Stimulated activated CD4-positive, alpha-beta T cell treated with anti-CD3 and anti-CD28 coated beads, Interleukin-2, amount 100 ng/mL, for 4 hours (primary cell): ENCODE data around the gene KIR3DL1.
"Not testable (repeated sequence)": the region's sequence is repeated elsewhere in the genome, so short reads cannot be mapped to it uniquely, and the experiment has no call there.

Source experiments
- DNase-seq: peaks from one replicate; pipeline ENCODE4 v3.0.0-alpha.2; 2020; ENCODE audit warnings: low read depth

KIR3DL1 gene

GRCh38 chr19:54817670-54818536, 1.6 kb downstream of the KIR3DL1 start:
- DNase-seq, result no peak

- DNase-seq, result not testable (repeated sequence)
Observed at GRCh38 chr19:54824416-54824815, 8.1 kb downstream of the KIR3DL1 start.

GRCh38 chr19:54825326-54825725, 9.1 kb downstream of the KIR3DL1 start:
- DNase-seq, result not testable (repeated sequence)

- not testable (repeated sequence) for DNase-seq
Observed at GRCh38 chr19:54828064-54828463, 11.8 kb downstream of the KIR3DL1 start.

- DNase-seq, result not testable (repeated sequence)
Observed at GRCh38 chr19:54832496-54832895, 16.2 kb downstream of the KIR3DL1 start, which contains the start of gene KIR2DS4. TSS of gene KIR2DS4 (plus strand) at chr19:54832676.

GRCh38 chr19:54835126-54835525, 18.9 kb downstream of the KIR3DL1 start:
- DNase-seq, result not testable (repeated sequence)

- DNase-seq, result not testable (repeated sequence)
Observed at GRCh38 chr19:54837522-54837921, 21.3 kb downstream of the KIR3DL1 start.

- DNase-seq, result not testable (repeated sequence)
Observed at GRCh38 chr19:54843171-54843570, 26.9 kb downstream of the KIR3DL1 start.

- DNase-seq, result not testable (repeated sequence)
Observed at GRCh38 chr19:54850061-54850640, 33.9 kb downstream of the KIR3DL1 start, which contains the start of gene KIR3DL2. TSS of gene KIR3DL2 (plus strand) at chr19:54850443. CDS start at chr19:54850476, 33 bp downstream.

- DNase-seq, result no peak
Observed at GRCh38 chr19:54850930-54851329, 34.7 kb downstream of the KIR3DL1 start.

GRCh38 chr19:54851353-54851752, 35.1 kb downstream of the KIR3DL1 start:
- no peak for DNase-seq

- DNase-seq, result not testable (repeated sequence)
Observed at GRCh38 chr19:54855241-54855640, 39.0 kb downstream of the KIR3DL1 start.

- DNase-seq, result not testable (repeated sequence)
Observed at GRCh38 chr19:54858476-54858875, 42.2 kb downstream of the KIR3DL1 start.

- not testable (repeated sequence) for DNase-seq
Observed at GRCh38 chr19:54859421-54859820, 43.2 kb downstream of the KIR3DL1 start.

GRCh38 chr19:54863459-54863858, 47.2 kb downstream of the KIR3DL1 start:
- DNase-seq, result not testable (repeated sequence)

- DNase-seq, result no peak
Observed at GRCh38 chr19:54871696-54872095, 55.4 kb downstream of the KIR3DL1 start.

- no peak for DNase-seq
Observed at GRCh38 chr19:54873990-54874389, 57.7 kb downstream of the KIR3DL1 start, which contains the start of gene FCAR. TSS of gene FCAR (plus strand) at chr19:54874235. CDS start at chr19:54874290, 55 bp downstream.

- no peak for DNase-seq
Observed at GRCh38 chr19:54875506-54875905, 59.2 kb downstream of the KIR3DL1 start.

- no peak for DNase-seq
Observed at GRCh38 chr19:54877471-54877870, 61.2 kb downstream of the KIR3DL1 start.
